CD4-positive, alpha-beta T cell (primary cell): Measurements from ENCODE around the gene ATG12. TPM values are rescaled to one million over a fixed set of nuclear protein-coding genes. Genes with fewer than 3 reads are reported as not detected.
"Not testable (repeated sequence)": the region's sequence is repeated elsewhere in the genome, so short reads cannot be mapped to it uniquely, and the experiment has no call there.

Experiments
- ATAC-seq: fragments of 200-7000 bp; cut with Tn5 transposase; one replicate; pipeline ENCODE4 v1.10.0; 2022; ENCODE audit warnings: mild to moderate bottlenecking; ENCODE audit not compliant: poor library complexity
- CTCF ChIA-PET: fragments of 350-600 bp; sonication (Branson Sonifier 250); formaldehyde crosslinking; loops from one replicate; lab custom pipeline; 2021; ENCODE audit warnings: antibody characterized with exemption, inconsistent platforms; lab: Charles Lee
- POLR2A ChIA-PET: fragments of 350-600 bp; sonication (Branson Sonifier 250); formaldehyde crosslinking; loops from one replicate; lab custom pipeline; 2021; ENCODE audit warnings: antibody characterized with exemption, inconsistent platforms; lab: Charles Lee
- DNase-seq, 14 experiments: peaks; one replicate each; pipeline ENCODE4 v3.0.0-alpha.2; 2013 to 2020; ENCODE audit warnings: mixed read lengths in 2 of 14
- H3K27ac ChIP-seq, 2 donors: one replicate each; pipeline versions ENCODE4 v1.5.1 to v1.7.0; 2013; ENCODE audit warnings: low read length in 2 of 2, low read depth in 1 of 2, mild to moderate bottlenecking in 1 of 2
- H3K27me3 ChIP-seq, 2 experiments: 1 replicate in 1 of 2; 2 replicates in 1 of 2; pipeline versions ENCODE4 v1.6.1 to v1.7.0; 2013; ENCODE audit warnings: low read length in 2 of 2, control low read depth in 1 of 2, mild to moderate bottlenecking in 1 of 2, moderate library complexity in 1 of 2; ENCODE audit not compliant: insufficient read depth in 2 of 2, control insufficient read depth in 1 of 2
- H3K36me3 ChIP-seq: one replicate; pipeline ENCODE4 v1.6.1; 2013; ENCODE audit warnings: low read length, control low read depth; ENCODE audit not compliant: insufficient read depth
- H3K4me1 ChIP-seq: one replicate; pipeline ENCODE4 v1.6.1; 2013; ENCODE audit warnings: low read length, control low read depth; ENCODE audit not compliant: insufficient read depth
- H3K4me3 ChIP-seq: one replicate; pipeline ENCODE4 v1.5.1; 2013; ENCODE audit warnings: mild to moderate bottlenecking, low read length, moderate library complexity
- H3K9me3 ChIP-seq, 2 experiments: 1 replicate in 1 of 2; 2 replicates in 1 of 2; pipeline versions ENCODE4 v1.6.1 to v1.7.0; 2013; ENCODE audit warnings: low read length in 2 of 2, mild to moderate bottlenecking in 2 of 2, control low read depth in 1 of 2, moderate library complexity in 1 of 2; ENCODE audit not compliant: control insufficient read depth in 1 of 2, insufficient read depth in 1 of 2
- H3K27ac Mint-ChIP-seq: one replicate; pipeline ENCODE4 v1.8.0; 2020; ENCODE audit warnings: mixed read lengths
- H3K27me3 Mint-ChIP-seq: one replicate; pipeline ENCODE4 v1.8.0; 2021; ENCODE audit warnings: mixed read lengths
- H3K36me3 Mint-ChIP-seq: one replicate; pipeline ENCODE4 v1.8.0; 2021; ENCODE audit warnings: low read depth, mixed read lengths
- H3K4me1 Mint-ChIP-seq: one replicate; pipeline ENCODE4 v1.8.0; 2021; ENCODE audit warnings: low read depth, mixed read lengths
- H3K4me3 Mint-ChIP-seq: one replicate; pipeline ENCODE4 v1.8.0; 2020; ENCODE audit warnings: mild to moderate bottlenecking, mixed read lengths
- H3K9me3 Mint-ChIP-seq: one replicate; pipeline ENCODE4 v1.8.0; 2020; ENCODE audit warnings: mixed read lengths
- CTCF ChIP-seq: fragments of 200-600 bp; IDR thresholded peaks from one replicate; pipeline ENCODE4 v1.8.0; 2022; ENCODE audit warnings: antibody characterized with exemption, mild to moderate bottlenecking
- intact Hi-C, 2 experiments: fragments of 100-400 bp; cut with DNase I in 1 of 2; cut with micrococcal nuclease in 1 of 2; formaldehyde crosslinking; loops; one replicate each; pipeline versions ENCODE4 v1.15.1 to v1.9.0; 2023 to 2025; cut with DNase I, micrococcal nuclease
- total RNA-seq, 174 experiments: library from RNA in 2 of 174; stranded (reverse) in 2 of 174; gene quantifications; one replicate each; pipeline ENCODE4 v1.2.3 and lab custom pipeline; 2021 to 2026

The ATG12 gene
- total RNA-seq, 2 experiments from 2014 or later, result 61.0 to 62.2 TPM

- DNase-seq (no peak), ATAC-seq (no peak)
- intact Hi-C loops, result no loop called here
- H3K9me3 Mint-ChIP-seq, result no peaks in the 10 kb centered on the region
- no peaks in the 10 kb centered on the region for H3K36me3 Mint-ChIP-seq
- no peak overlapping the region for H3K4me3 Mint-ChIP-seq
- Histone ChIP-seq H3K4me1 (no peaks in the 10 kb centered on the region), H3K27me3 (peaks cover 10 to 23% of the 10 kb centered on the region in 2 experiments), H3K36me3 (no peaks in the 10 kb centered on the region), H3K9me3 (no peaks in the 10 kb centered on the region), H3K4me3 (no peak overlapping the region), H3K27ac (no peak overlapping the region)
- ChIA-PET CTCF (no interaction called here), POLR2A (no interaction called here)
- no peak for TF ChIP-seq CTCF
- no peak overlapping the region for H3K27ac Mint-ChIP-seq
- peaks cover 4% of the 10 kb centered on the region for H3K4me1 Mint-ChIP-seq
- peaks cover 39% of the 10 kb centered on the region for H3K27me3 Mint-ChIP-seq
Observed at GRCh38 chr5:115809946-115810345, 31.4 kb downstream of the ATG12 start.

GRCh38 chr5:115808066-115808465 is 33.3 kb downstream of the ATG12 start:
- H3K4me1 ChIP-seq, H3K27ac Mint-ChIP-seq, H3K27ac ChIP-seq, DNase-seq, CTCF ChIA-PET, POLR2A ChIA-PET, intact Hi-C loops, H3K36me3 ChIP-seq, ATAC-seq, H3K4me1 Mint-ChIP-seq, H3K27me3 ChIP-seq, H3K36me3 Mint-ChIP-seq, H3K4me3 Mint-ChIP-seq, H3K9me3 Mint-ChIP-seq, H3K9me3 ChIP-seq, H3K4me3 ChIP-seq: not testable (repeated sequence)
- H3K27me3 Mint-ChIP-seq, result peaks cover 23% of the 10 kb centered on the region

GRCh38 chr5:115807654-115808052 is 33.7 kb downstream of the ATG12 start:
- Histone ChIP-seq H3K36me3 (no peaks in the 10 kb centered on the region), H3K27me3 (peaks cover 0 to 3% of the 10 kb centered on the region in 2 experiments), H3K27ac (no peak overlapping the region), H3K4me1 (no peaks in the 10 kb centered on the region), H3K4me3 (no peak overlapping the region), H3K9me3 (no peaks in the 10 kb centered on the region)
- Mint-ChIP-seq H3K4me3 (no peak overlapping the region), H3K9me3 (no peaks in the 10 kb centered on the region), H3K36me3 (no peaks in the 10 kb centered on the region), H3K4me1 (no peaks in the 10 kb centered on the region), H3K27ac (no peak overlapping the region), H3K27me3 (peaks cover 21% of the 10 kb centered on the region)
- ATAC-seq, result no peak
- DNase-seq, result no peak
- intact Hi-C loops, result no loop called here
- ChIA-PET POLR2A (no interaction called here), CTCF (no interaction called here)
- no peak for TF ChIP-seq CTCF

- Histone ChIP-seq H3K27ac (no peak overlapping the region), H3K4me3 (no peak overlapping the region), H3K36me3 (no peaks in the 10 kb centered on the region), H3K4me1 (no peaks in the 10 kb centered on the region), H3K9me3 (no peaks in the 10 kb centered on the region), H3K27me3 (peaks cover 0 to 3% of the 10 kb centered on the region in 2 experiments)
- TF ChIP-seq CTCF, result no peak
- CTCF ChIA-PET, result no interaction called here
- Mint-ChIP-seq H3K4me3 (no peak overlapping the region), H3K36me3 (no peaks in the 10 kb centered on the region), H3K4me1 (no peaks in the 10 kb centered on the region), H3K9me3 (no peaks in the 10 kb centered on the region), H3K27ac (no peak overlapping the region), H3K27me3 (peaks cover 16% of the 10 kb centered on the region)
- intact Hi-C loops, result no loop called here
- ATAC-seq, result no peak
- POLR2A ChIA-PET, result no interaction called here
- no peak for DNase-seq
Observed at GRCh38 chr5:115806986-115807653, 34.2 kb downstream of the ATG12 start.
